COLO829 (cell line): ENCODE results near the gene CREB3L2.
A peak's percentile ranks its signal among the peaks of the same experiment; 100 is the strongest.

Source experiments
- DNase-seq: peaks from one replicate; pipeline ENCODE4 v3.0.0; 2012; ENCODE audit warnings: low spot score

The CREB3L2 gene

GRCh38 chr7:137898839-137899721 lies 102.8 kb downstream of the CREB3L2 start:
- peak; percentile 88 for DNase-seq

GRCh38 chr7:137895301-137896221 lies 106.3 kb downstream of the CREB3L2 start:
- DNase-seq: no peak

DNA sequence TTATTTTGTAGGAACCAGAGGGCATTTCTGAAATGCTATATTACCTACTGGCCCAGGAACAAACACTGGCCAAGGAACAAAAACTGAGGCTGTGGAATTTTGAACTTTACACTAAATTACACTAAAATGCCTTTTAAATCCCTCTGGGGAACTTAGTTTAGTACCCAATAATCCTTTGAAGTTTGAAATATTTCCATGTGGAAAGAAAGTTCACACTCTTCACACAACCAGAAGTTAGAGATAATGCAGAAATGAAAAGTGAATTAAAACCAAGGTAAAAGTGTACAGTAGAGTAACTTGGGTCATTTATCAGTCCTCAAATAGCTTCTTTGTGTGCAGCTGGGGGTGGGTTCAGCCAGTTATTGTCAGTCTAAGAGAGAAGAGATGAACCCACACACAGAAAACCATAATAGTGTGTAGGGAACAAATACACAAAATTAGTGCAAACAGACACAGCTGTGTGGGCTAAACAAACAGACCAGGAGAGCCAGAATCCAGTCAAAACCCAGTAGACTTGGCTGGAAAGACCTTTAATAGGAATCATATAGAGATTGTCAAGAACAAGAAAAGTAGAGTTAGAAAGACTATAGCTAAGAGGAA lies 108.6 kb downstream of the CREB3L2 start:
- no peak for DNase-seq

DNA sequence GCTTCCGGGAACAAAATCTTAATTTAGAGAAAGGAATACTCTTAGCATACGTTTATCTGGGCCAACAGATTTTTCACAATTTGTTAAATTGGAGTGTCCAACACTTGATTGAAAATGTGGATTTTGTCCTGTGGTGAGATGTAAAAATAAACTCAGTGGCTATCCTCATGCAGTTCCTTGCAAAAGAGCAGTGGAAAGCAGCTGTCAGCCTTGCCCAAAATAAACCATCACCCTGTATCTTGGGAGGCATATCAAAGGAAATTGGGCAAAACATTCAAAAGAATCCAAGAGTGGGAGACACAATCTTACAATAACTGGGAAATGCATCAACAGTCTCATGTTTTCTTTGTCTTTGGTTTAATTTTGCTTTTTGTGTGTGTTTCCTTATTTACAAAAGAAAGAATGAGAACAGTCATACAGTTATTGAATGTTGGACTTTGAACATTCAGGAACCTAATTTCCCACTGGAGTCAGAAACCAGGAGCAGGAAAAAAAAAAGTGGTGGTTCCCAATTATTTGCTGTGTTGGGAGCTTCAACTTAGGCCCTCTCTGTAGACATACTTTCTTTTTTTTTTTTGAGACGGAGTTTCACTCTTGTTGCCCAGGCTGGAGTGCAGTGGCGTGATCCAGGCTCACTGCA lies 110.8 kb downstream of the CREB3L2 start:
- no peak for DNase-seq

DNA sequence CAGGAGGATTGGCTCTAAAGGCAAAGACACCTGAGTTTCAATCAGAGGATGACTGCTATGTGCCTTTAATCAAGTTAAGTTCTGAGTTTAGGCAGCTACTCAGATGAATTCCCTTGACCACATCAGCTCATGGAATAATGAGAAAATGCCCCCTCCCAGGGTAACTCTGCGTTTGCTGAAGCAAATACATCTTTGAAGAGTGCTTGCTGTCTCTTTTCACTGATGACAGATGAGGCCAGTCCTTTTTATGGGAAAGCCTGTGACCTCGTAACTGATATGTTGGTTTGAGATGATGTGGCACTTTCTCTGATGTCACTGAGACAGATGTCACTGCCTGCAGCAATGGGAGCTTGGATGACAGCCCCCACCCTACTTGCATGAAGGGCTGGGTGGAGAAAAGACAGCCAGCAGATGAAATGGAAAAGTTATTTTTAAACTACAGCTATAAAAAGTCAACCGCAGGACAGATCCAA lies 111.4 kb downstream of the CREB3L2 start:
- no peak for DNase-seq

GRCh38 chr7:137888241-137888640 lies 113.6 kb downstream of the CREB3L2 start:
- DNase-seq: no peak

GRCh38 chr7:137886746-137887145 lies 115.1 kb downstream of the CREB3L2 start:
- no peak for DNase-seq

- DNase-seq: no peak
Measured at GRCh38 chr7:137886281-137886680, 115.6 kb downstream of the CREB3L2 start.

DNA sequence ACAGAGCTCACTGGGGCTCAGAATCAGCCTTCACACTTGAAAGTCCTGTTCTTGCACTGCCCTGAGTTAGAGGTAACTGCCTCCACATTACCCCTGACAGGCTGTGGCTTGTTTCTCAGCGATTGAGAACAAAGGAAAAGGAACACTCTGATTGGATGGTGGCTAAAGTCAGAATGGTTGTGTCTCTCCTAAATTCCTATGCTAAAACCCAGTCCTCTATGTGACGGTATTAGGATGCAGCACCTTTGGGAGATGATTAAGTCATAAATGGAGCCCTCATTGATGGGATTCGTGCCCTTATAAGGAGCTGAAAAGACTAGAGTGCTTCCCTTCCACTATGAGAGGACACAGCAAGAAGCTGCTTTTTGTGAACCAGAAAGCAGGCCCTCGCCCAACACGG lies 116.2 kb downstream of the CREB3L2 start:
- no peak for DNase-seq

GRCh38 chr7:137882806-137883205 lies 119.1 kb downstream of the CREB3L2 start:
- no peak for DNase-seq

GRCh38 chr7:137882261-137882668 lies 119.6 kb downstream of the CREB3L2 start:
- DNase-seq: no peak

DNA sequence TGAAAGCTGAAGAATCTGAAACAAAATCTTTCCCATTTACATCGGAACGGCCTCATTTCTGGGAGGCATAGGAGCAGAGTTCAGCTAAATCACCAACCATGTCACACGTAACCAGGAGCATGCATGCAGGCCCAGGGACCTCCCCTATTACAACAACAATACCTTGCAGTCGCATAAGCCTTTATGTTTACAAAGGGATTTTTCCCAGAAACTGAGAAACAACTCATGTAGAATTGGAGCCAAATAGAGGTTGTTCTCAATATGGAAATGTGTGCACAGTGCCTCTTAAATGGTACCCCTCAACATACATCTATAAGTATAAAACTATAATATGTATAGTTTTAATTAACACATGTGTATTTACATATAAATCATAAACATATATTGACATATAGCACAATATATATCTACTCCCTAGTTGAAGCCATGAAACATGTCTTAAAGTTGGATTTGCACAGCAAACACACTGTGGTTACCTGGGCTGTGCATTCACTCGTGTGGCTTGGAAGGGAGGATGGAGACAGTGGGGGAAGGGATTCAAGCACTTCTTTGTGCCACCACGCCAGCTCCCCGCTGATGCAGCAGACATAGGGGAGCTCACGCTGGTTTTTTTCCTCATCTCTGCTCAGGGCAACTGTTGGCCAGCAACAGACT lies 120.2 kb downstream of the CREB3L2 start:
- DNase-seq: no peak

GRCh38 chr7:137880432-137880831 lies 121.5 kb downstream of the CREB3L2 start:
- no peak for DNase-seq

DNA sequence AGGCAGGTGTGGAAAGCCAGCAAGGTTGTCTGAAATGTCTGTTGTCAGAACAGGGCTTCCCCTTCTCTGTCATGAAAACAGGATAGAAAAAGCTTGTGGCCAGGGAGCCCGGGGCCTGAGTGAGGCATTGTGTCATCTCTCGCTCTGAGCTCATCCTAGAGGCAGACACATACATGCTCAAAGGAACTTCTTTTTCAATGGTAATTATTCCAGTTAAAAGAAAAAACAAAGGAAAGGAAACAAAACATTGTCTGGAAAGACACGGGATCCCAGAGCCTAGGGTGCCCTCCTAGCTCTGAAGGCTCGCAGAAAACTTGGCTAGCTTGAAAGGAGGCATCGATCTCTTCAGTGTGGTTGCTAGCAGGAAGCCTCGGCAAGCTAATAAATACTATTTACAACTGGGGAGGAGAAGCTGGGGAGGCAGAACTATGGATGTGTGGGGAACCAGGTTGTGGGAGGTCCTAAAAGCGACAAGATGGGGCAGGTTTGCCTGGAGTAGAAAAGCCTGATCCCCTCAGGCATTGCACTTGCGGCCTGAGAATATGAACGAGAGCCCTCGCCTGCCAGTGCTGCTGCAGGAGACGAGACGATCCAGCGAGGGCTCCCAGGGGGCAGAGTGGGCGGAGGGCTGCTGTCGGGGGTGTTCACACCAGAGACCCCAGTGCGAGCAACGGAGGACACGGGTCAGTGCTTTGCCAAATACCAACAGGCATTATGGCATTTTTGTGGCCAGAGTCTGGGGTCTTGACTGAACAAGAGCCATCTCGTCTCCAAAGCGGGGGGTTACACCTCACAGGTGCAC lies 122.3 kb downstream of the CREB3L2 start:
- DNase-seq: no peak

GRCh38 chr7:137878333-137878961 lies 123.4 kb downstream of the CREB3L2 start:
- no peak for DNase-seq

GRCh38 chr7:137877027-137877675 lies 124.7 kb downstream of the CREB3L2 start:
- DNase-seq: no peak

DNA sequence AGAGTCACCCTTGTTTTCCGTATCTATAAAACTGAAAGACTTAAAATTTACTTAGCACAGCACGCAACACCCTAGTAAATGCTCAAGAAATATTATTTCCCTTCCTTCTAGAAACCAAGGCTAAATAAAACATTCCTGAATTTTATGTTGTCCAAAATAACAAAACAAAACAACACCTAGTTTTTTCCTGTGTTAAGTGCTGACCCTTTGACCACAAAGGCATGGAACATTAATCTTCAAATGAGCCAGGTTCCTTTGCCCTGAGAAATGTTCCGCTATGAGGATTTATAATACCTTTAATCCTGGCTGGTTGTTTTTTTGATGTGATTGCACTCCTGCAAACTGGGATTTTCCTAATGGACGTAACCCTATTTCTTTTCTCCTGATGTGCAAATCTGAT lies 126.1 kb downstream of the CREB3L2 start:
- no peak for DNase-seq

DNA sequence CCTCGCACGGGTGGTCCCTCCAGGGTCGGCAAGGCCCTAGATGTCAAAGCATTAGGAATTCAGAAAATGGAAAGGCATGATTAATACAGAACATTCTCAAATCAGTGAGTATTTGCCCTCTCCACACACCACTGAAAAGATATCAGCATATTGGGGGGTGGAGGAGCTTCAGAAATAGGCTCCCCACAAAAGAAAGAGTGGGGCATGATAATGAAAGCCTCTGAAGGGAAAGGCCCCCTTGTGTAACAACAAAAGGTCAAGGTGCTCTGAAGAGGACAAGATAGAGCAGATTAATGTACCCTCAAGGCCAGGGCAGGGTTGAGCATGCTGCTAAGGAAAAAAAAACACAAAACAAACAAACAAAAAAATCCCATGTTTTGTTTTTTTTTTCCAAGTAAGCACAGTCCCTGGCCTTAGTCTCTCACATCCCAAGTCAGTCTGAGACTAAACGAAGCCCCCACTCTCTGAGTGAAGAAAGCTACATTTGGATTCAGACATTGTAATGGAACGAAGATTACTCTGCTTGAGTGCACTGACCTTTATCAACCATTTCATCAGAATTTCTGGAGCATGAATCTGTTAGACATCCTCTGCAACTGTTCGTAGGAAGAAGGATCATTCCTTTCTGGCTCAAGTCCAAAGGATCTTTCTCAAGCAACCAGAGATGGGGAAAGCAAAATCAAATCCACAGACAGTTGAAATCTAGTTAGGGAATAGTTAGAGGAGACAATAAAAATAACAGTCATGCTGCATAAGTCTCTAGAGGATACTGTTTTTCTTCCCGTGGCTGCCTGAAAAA lies 127.7 kb downstream of the CREB3L2 start:
- DNase-seq: no peak

DNA sequence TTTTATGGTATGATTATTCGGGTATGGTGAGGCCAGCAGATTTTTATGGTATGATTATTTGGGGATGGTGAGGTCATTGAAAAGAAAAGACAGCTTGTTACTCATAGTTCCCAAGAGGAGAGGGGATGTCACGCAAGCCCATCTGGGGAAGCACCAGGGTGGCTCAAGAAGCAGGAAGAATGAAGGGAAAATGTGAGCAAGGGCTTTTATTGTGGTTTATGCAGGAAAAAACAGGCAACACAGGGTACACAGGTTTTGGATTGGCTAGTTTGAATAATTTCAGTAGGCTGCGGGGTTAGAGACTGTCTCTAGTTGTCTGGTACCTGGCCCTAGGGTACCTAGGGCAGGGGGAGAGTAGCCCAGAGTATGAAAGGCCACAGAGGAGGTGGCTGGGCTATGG lies 128.4 kb downstream of the CREB3L2 start:
- DNase-seq: no peak
